GM20431 (cell line): ENCODE data around the gene RERG.

Experiments used
- in situ Hi-C: fragments of 300-500 bp; cut with MseI, MboI; formaldehyde crosslinking; loops from one replicate; pipeline ENCODE4 v1.15.0; 2020; ENCODE audit warnings: low sequenced_read_pairs; ENCODE audit not compliant: unreplicated experiment

The RERG gene

GRCh38 chr12:15059123-15059522, 162.1 kb downstream of the RERG start:
- in situ Hi-C loops = no loop called here
